Astrocyte of the cerebellum (primary cell): ENCODE measurements around the gene MRPL51.
A peak's percentile ranks its signal among the peaks of the same experiment; 100 is the strongest.
"Not testable (repeated sequence)": the region's sequence is repeated elsewhere in the genome, so short reads cannot be mapped to it uniquely, and the experiment has no call there.

Source experiments
- DNase-seq: peaks from one replicate; pipeline ENCODE4 v3.0.0-alpha.2; 2011; ENCODE audit warnings: low read depth
- H3K4me3 ChIP-seq: 2 replicates; pipeline ENCODE4 v1.5.1; 2011; ENCODE audit warnings: mild to moderate bottlenecking, low read depth, low read length, moderate library complexity
- CTCF ChIP-seq: IDR thresholded peaks from 2 replicates; pipeline ENCODE4 v1.5.1; 2012; ENCODE audit warnings: low read length, low read depth, moderate library complexity, mild to moderate bottlenecking; ENCODE audit errors: missing control alignments
- in situ Hi-C: cut with HindIII; loops from 2 replicates; pipeline ENCODE4 v1.10.0; 2017; ENCODE audit warnings: low sequenced_read_pairs

MRPL51 gene

GRCh38 chr12:6470375-6471163, 22.5 kb downstream of the MRPL51 start, which contains the start of gene VAMP1:
VAMP1 (minus strand) TSS chr12:6470677; CDS start chr12:6470531, 146 bp downstream.
- peak; percentile 86 for DNase-seq
- TF ChIP-seq CTCF, result no peak
- in situ Hi-C loops, result no loop called here
- peak within 1 kb of the TSS; percentile 79 for H3K4me3 ChIP-seq

DNA sequence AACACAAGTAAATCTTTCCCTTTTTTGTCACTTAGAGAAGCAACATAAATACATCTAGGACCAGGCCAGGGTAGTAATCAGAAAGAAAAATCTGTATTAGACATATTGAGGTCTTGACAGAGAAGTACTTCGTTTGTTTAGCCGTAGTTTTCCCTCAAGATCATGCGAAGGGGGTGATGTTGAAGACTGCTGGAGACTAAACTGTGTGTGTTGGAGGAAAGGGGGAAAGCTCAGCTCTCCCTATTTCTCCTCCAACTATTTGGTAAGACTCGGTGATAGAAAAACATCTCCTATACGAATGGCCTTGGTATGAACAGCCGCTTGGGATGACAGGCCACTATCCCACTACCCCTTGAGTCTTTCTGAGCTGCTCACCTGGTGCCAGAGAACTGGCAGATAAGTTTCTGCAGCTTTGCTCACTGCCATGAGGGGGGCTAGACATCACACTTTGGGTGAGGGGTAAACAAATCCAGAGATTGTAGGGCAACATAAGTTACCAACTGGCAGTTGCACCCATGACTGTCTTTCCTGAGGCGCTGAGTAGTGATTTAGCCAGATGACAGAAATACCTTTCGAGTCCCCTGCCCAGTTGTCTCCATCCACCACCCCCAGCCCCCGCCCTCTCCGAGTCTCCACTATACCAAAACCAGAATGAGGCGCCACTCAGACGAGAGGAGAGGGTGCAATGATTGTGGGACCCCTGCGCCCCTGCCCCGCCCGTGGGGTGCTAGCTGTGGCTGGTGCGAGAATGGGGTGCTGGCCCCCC, 23.3 kb downstream of the MRPL51 start:
- no peak for TF ChIP-seq CTCF
- H3K4me3 ChIP-seq, result peak overlapping the region; percentile 79
- in situ Hi-C loops, result loop anchor here (10.0 kb wide), 1 partner anchor 75 kb away; no protein-coding TSS in a partner anchor
- no peak for DNase-seq

GRCh38 chr12:6469092-6469491, 24.0 kb downstream of the MRPL51 start:
- in situ Hi-C loops, result loop anchor here (10.0 kb wide), 1 partner anchor 74 kb away; no protein-coding TSS in a partner anchor
- no peak for DNase-seq
- TF ChIP-seq CTCF, result no peak
- H3K4me3 ChIP-seq, result no peak overlapping the region

GRCh38 chr12:6468283-6468575, 24.8 kb downstream of the MRPL51 start:
- TF ChIP-seq CTCF, result no peak
- in situ Hi-C loops, result loop anchor here (10.0 kb wide), 1 partner anchor 73 kb away; no protein-coding TSS in a partner anchor
- no peak for DNase-seq
- no peak overlapping the region for H3K4me3 ChIP-seq

GRCh38 chr12:6467571-6468282, 25.3 kb downstream of the MRPL51 start:
- in situ Hi-C loops, result loop anchor here (10.0 kb wide), 1 partner anchor 73 kb away; no protein-coding TSS in a partner anchor
- not testable (repeated sequence) for H3K4me3 ChIP-seq, DNase-seq

GRCh38 chr12:6466751-6467150, 26.3 kb downstream of the MRPL51 start:
- in situ Hi-C loops, result loop anchor here (10.0 kb wide), 1 partner anchor 72 kb away; no protein-coding TSS in a partner anchor
- not testable (repeated sequence) for DNase-seq, H3K4me3 ChIP-seq

GRCh38 chr12:6466184-6466573, 26.9 kb downstream of the MRPL51 start:
- in situ Hi-C loops, result loop anchor here (10.0 kb wide), 1 partner anchor 71 kb away; no protein-coding TSS in a partner anchor
- H3K4me3 ChIP-seq, result no peak overlapping the region
- no peak for TF ChIP-seq CTCF
- no peak for DNase-seq
